HepG2 (cell line): ENCODE results near the gene NPHS1. TPM values are rescaled to one million over a fixed set of nuclear protein-coding genes. Genes with fewer than 3 reads are reported as not detected.
A peak's percentile ranks its signal among the peaks of the same experiment; 100 is the strongest.

Experiments
- ELF3 ChIP-seq: IDR thresholded peaks from 2 replicates; pipeline ENCODE4 v1.6.1; 2016; ENCODE audit warnings: missing genetic modification reagents, missing compliant biosample characterization
- ETV5 ChIP-seq: IDR thresholded peaks from 2 replicates; pipeline ENCODE4 v1.6.1; 2018; ENCODE audit warnings: missing biosample characterization, missing genetic modification reagents, inconsistent platforms, borderline replicate concordance
- FOXP1 ChIP-seq, 2 experiments: fragments of 450-650 bp in 1 of 2; IDR thresholded peaks; 2 replicates each; pipeline ENCODE4 v1.6.1; 2017 to 2018; ENCODE audit warnings: antibody characterized with exemption in 1 of 2
- HNF4G ChIP-seq, 2 experiments: sonication (generic) in 1 of 2; formaldehyde crosslinking in 1 of 2; IDR thresholded peaks; 2 replicates each; pipeline versions ENCODE4 v1.4.0 to v1.6.1; 2011 to 2020; ENCODE audit warnings: borderline replicate concordance in 2 of 2, low read depth in 2 of 2, mild to moderate bottlenecking in 2 of 2, low read length in 1 of 2, missing genetic modification reagents in 1 of 2, moderate library complexity in 1 of 2
- HNRNPK ChIP-seq: fragments of 200-400 bp; formaldehyde crosslinking; IDR thresholded peaks from 2 replicates; pipeline ENCODE4 v1.6.1; 2018; ENCODE audit warnings: low read length, low read depth, moderate library complexity, mild to moderate bottlenecking; ENCODE audit not compliant: poor library complexity, severe bottlenecking
- KDM5A ChIP-seq: fragments of 200-600 bp; sonication (generic); IDR thresholded peaks from 2 replicates; pipeline ENCODE4 v1.7.0; 2018; ENCODE audit warnings: antibody characterized with exemption, mild to moderate bottlenecking, low read length, borderline replicate concordance
- NFIC ChIP-seq: IDR thresholded peaks from 2 replicates; pipeline ENCODE4 v1.6.1; 2012; ENCODE audit warnings: mild to moderate bottlenecking, low read length, inconsistent platforms
- NR2F6 ChIP-seq, 2 experiments: IDR thresholded peaks; 2 replicates each; pipeline ENCODE4 v1.6.1; 2016; ENCODE audit warnings: antibody characterized with exemption in 1 of 2, mild to moderate bottlenecking in 1 of 2
- SCMH1 ChIP-seq: sonication (generic); formaldehyde crosslinking; IDR thresholded peaks from 2 replicates; pipeline ENCODE4 v1.9.0; 2021; ENCODE audit warnings: missing genetic modification reagents, mild to moderate bottlenecking, borderline replicate concordance
- SRY ChIP-seq: sonication (generic); formaldehyde crosslinking; IDR thresholded peaks from 2 replicates; pipeline ENCODE4 v1.8.0; 2022; ENCODE audit warnings: mild to moderate bottlenecking, missing genetic modification reagents
- ZBTB42 ChIP-seq: sonication (generic); formaldehyde crosslinking; IDR thresholded peaks from 2 replicates; pipeline ENCODE4 v1.5.0; 2020; ENCODE audit warnings: mild to moderate bottlenecking, missing genetic modification reagents
- ZKSCAN8 ChIP-seq: IDR thresholded peaks from 2 replicates; pipeline ENCODE4 v1.6.1; 2016; ENCODE audit warnings: borderline replicate concordance, missing genetic modification reagents, missing compliant biosample characterization
- ZNF234 ChIP-seq: sonication (generic); formaldehyde crosslinking; conservative IDR thresholded peaks from 2 replicates; pipeline ENCODE4 v1.5.1; 2020; ENCODE audit warnings: mild to moderate bottlenecking, missing genetic modification reagents
- ZNF337 ChIP-seq: sonication (generic); formaldehyde crosslinking; IDR thresholded peaks from 2 replicates; pipeline ENCODE4 v1.5.1; 2020; ENCODE audit warnings: missing genetic modification reagents, low read depth, mild to moderate bottlenecking, borderline replicate concordance
- ZNF615 ChIP-seq: sonication (generic); formaldehyde crosslinking; IDR thresholded peaks from 2 replicates; pipeline ENCODE4 v1.5.0; 2020; ENCODE audit warnings: mild to moderate bottlenecking, missing genetic modification reagents, borderline replicate concordance
- polyA plus RNA-seq, 8 experiments: library from polyadenylated mRNA; depleted of rRNA in 3 of 8; stranded (reverse) in 7 of 8; unstranded in 1 of 8; fragments of >200 nt; fragmentation: Illumina TruSeq in 4 of 8; extraction: Trizol in 4 of 8; gene quantifications; 2 replicates each; pipeline versions ENCODE4 v1.2.1 to v1.2.3, GENCODE V29; 2011 to 2016; ENCODE audit warnings: low read depth in 4 of 8, missing spikeins in 1 of 8, mixed read lengths in 1 of 8; ENCODE audit not compliant: insufficient read depth in 1 of 8
- total RNA-seq, 5 experiments: library from RNA; depleted of rRNA; stranded (reverse); fragments of >200 nt; fragmentation: Illumina TruSeq; extraction: Trizol; gene quantifications; 2 replicates each; pipeline ENCODE4 v1.2.3, GENCODE V29; 2016; ENCODE audit warnings: low read depth in 1 of 5
- TF ChIP-seq, protein P1 (sequence below): sonication (generic); formaldehyde crosslinking; IDR thresholded peaks from 2 replicates; pipeline ENCODE4 v1.4.0; 2020; ENCODE audit warnings: mild to moderate bottlenecking, missing genetic modification reagents, borderline replicate concordance
- TF ChIP-seq, protein P2 (sequence below): sonication (generic); formaldehyde crosslinking; IDR thresholded peaks from 2 replicates; pipeline ENCODE4; 2020; ENCODE audit warnings: missing genetic modification reagents, mild to moderate bottlenecking, borderline replicate concordance
- TF ChIP-seq, protein P3 (sequence below): sonication (generic); formaldehyde crosslinking; conservative IDR thresholded peaks from 2 replicates; pipeline ENCODE4 v1.4.0; 2020; ENCODE audit warnings: missing genetic modification reagents

Gene NPHS1
- total and polyA plus RNA-seq, 2 of the 13 experiments (the other 11 are each of a cell fraction or from before 2014, with no cell fraction given) = not detected

DNA sequence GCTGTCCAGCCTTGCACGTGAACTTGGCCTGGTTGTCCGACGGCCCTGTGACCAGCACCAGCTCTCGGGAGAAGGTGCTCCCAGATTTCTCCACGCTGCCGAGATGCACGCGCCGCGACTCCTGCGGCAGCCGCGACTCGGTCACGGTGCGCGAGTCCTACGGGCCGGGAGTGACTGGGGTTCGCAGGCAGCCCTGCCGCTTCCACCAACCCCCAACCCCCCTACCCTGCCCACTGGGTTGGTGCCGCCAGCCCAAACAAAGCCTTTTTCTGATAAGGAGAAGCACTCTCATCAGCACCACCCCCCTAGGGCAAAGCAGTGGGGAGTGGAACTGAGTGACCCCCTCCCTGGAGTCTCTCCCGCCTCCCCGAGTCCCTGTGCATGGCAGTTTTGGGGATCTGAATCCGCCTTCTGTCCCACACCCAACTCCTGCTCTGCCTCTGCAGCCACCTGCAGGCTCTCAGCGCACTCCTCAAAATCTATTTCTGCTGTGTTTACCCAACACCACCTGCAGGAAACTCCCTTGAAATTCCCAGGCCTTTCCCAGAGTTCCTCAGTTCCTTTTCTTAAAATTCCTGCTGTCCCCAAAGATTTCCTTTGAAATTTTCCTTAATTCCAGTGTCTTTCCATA, 6.2 kb downstream of the NPHS1 start (continued):
- TF ChIP-seq, protein P1, sequence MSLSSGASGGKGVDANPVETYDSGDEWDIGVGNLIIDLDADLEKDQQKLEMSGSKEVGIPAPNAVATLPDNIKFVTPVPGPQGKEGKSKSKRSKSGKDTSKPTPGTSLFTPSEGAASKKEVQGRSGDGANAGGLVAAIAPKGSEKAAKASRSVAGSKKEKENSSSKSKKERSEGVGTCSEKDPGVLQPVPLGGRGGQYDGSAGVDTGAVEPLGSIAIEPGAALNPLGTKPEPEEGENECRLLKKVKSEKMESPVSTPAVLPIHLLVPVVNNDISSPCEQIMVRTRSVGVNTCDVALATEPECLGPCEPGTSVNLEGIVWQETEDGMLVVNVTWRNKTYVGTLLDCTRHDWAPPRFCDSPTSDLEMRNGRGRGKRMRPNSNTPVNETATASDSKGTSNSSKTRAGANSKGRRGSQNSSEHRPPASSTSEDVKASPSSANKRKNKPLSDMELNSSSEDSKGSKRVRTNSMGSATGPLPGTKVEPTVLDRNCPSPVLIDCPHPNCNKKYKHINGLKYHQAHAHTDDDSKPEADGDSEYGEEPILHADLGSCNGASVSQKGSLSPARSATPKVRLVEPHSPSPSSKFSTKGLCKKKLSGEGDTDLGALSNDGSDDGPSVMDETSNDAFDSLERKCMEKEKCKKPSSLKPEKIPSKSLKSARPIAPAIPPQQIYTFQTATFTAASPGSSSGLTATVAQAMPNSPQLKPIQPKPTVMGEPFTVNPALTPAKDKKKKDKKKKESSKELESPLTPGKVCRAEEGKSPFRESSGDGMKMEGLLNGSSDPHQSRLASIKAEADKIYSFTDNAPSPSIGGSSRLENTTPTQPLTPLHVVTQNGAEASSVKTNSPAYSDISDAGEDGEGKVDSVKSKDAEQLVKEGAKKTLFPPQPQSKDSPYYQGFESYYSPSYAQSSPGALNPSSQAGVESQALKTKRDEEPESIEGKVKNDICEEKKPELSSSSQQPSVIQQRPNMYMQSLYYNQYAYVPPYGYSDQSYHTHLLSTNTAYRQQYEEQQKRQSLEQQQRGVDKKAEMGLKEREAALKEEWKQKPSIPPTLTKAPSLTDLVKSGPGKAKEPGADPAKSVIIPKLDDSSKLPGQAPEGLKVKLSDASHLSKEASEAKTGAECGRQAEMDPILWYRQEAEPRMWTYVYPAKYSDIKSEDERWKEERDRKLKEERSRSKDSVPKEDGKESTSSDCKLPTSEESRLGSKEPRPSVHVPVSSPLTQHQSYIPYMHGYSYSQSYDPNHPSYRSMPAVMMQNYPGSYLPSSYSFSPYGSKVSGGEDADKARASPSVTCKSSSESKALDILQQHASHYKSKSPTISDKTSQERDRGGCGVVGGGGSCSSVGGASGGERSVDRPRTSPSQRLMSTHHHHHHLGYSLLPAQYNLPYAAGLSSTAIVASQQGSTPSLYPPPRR (CRISPR knock-in tag) = 0 out of 2 replicates have a peak, but pooled peaks have one; percentile 7
- TF ChIP-seq, protein P2, sequence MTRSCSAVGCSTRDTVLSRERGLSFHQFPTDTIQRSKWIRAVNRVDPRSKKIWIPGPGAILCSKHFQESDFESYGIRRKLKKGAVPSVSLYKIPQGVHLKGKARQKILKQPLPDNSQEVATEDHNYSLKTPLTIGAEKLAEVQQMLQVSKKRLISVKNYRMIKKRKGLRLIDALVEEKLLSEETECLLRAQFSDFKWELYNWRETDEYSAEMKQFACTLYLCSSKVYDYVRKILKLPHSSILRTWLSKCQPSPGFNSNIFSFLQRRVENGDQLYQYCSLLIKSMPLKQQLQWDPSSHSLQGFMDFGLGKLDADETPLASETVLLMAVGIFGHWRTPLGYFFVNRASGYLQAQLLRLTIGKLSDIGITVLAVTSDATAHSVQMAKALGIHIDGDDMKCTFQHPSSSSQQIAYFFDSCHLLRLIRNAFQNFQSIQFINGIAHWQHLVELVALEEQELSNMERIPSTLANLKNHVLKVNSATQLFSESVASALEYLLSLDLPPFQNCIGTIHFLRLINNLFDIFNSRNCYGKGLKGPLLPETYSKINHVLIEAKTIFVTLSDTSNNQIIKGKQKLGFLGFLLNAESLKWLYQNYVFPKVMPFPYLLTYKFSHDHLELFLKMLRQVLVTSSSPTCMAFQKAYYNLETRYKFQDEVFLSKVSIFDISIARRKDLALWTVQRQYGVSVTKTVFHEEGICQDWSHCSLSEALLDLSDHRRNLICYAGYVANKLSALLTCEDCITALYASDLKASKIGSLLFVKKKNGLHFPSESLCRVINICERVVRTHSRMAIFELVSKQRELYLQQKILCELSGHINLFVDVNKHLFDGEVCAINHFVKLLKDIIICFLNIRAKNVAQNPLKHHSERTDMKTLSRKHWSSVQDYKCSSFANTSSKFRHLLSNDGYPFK (CRISPR knock-in tag) = no peak
- TF ChIP-seq ZNF234 (CRISPR knock-in tag) (no peak), ZNF615 (CRISPR knock-in tag) (no peak), HNF4G (IDR thresholded peaks at IDR 0.05; ENCODE audit: borderline replicate concordance, low read depth, low read length) (no peak), HNF4G (CRISPR knock-in tag; IDR thresholded peaks at IDR 0.05; ENCODE audit: borderline replicate concordance, low read depth) (no peak), SCMH1 (CRISPR knock-in tag) (no peak), ETV5 (CRISPR knock-in tag) (no peak), ELF3 (CRISPR knock-in tag) (no peak), NFIC (no peak), ZBTB42 (no peak), SRY (CRISPR knock-in tag) (peak; percentile 49; the same call in 1 of the 2 replicates), HNRNPK (no peak), KDM5A (no peak), ZKSCAN8 (CRISPR knock-in tag) (no peak), NR2F6 (IDR thresholded peaks at IDR 0.05) (no peak), NR2F6 (CRISPR knock-in tag; IDR thresholded peaks at IDR 0.05) (0 out of 2 replicates have a peak, but pooled peaks have one; percentile 15), ZNF337 (CRISPR knock-in tag) (no peak), FOXP1 (IDR thresholded peaks at IDR 0.05) (no peak), FOXP1 (CRISPR knock-in tag; IDR thresholded peaks at IDR 0.05) (no peak)
- TF ChIP-seq, protein P3, sequence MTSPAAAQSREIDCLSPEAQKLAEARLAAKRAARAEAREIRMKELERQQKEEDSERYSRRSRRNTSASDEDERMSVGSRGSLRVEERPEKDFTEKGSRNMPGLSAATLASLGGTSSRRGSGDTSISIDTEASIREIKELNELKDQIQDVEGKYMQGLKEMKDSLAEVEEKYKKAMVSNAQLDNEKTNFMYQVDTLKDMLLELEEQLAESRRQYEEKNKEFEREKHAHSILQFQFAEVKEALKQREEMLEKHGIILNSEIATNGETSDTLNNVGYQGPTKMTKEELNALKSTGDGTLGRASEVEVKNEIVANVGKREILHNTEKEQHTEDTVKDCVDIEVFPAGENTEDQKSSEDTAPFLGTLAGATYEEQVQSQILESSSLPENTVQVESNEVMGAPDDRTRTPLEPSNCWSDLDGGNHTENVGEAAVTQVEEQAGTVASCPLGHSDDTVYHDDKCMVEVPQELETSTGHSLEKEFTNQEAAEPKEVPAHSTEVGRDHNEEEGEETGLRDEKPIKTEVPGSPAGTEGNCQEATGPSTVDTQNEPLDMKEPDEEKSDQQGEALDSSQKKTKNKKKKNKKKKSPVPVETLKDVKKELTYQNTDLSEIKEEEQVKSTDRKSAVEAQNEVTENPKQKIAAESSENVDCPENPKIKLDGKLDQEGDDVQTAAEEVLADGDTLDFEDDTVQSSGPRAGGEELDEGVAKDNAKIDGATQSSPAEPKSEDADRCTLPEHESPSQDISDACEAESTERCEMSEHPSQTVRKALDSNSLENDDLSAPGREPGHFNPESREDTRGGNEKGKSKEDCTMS (CRISPR knock-in tag) = no peak
